ENCODE data around the gene SARDH. TPM values are rescaled to one million over a fixed set of nuclear protein-coding genes. Genes with fewer than 3 reads are reported as not detected.
A peak's percentile ranks its signal among the peaks of the same experiment; 100 is the strongest.

The SARDH gene
- total and polyA plus RNA-seq, 2 of the 13 experiments (the other 11 are each of a cell fraction or from before 2014, with no cell fraction given): 11.6 to 34.9 TPM

- Histone ChIP-seq H3K36me3 (replicated peaks in 1 of 2; ENCODE audit: control insufficient read depth in 1 of 2, insufficient read depth in 2 of 2, low read length in 2 of 2) (no peaks in the 10 kb centered on the region), H3K4me2 (ENCODE audit: low read depth, low read length) (no peak overlapping the region), H3K9me3 (ENCODE audit: low read length) (no peaks in the 10 kb centered on the region), H3K79me2 (ENCODE audit: insufficient read depth, low read length) (no peaks in the 10 kb centered on the region), H4K20me1 (ENCODE audit: insufficient read depth, low read length) (no peaks in the 10 kb centered on the region), H3K27me3 (ENCODE audit: control insufficient read depth in 1 of 2, insufficient read depth in 2 of 2, low read length in 2 of 2) (peaks cover 3 to 25% of the 10 kb centered on the region in 2 experiments; a peak in 3 of 5 replicates), H3K27ac (ENCODE audit: extremely low read length, insufficient read depth, low read length) (no peak overlapping the region), H2AFZ (ENCODE audit: low read length) (no peak overlapping the region), H3K4me3 (replicated peaks in 1 of 3; ENCODE audit: insufficient read depth in 1 of 3, low read depth in 2 of 3, low read length in 3 of 3) (no peak overlapping the region), H3K4me1 (ENCODE audit: insufficient read depth, low read length) (peaks cover 44% of the 10 kb centered on the region), H3K9ac (ENCODE audit: insufficient read depth, low read depth, low read length) (no peak overlapping the region)
- no peak for DNase-seq (ENCODE audit: low spot score)
- FAIRE-seq: no peak
- intact Hi-C loops (cut with micrococcal nuclease; ENCODE audit: unreplicated experiment): no loop called here
- ChIA-PET CTCF (ENCODE audit: low intra/inter-chr PET ratio, low total read pairs) (no interaction called here), POLR2A (no interaction called here)
- 37% methylated on average over 6 of the region's 14 CpGs for WGBS (ENCODE audit: low lambda C conversion rate)
- BruUV-seq (replicated peaks): no TSS peak
- no peak for ATAC-seq
- TF ChIP-seq ZC3H13 (CRISPR knock-in tag; IDR thresholded peaks at IDR 0.05) (0 out of 2 replicates have a peak, but pooled peaks have one; percentile 31), FOXO1 (CRISPR knock-in tag; IDR thresholded peaks at IDR 0.05) (no peak), KLF13 (CRISPR knock-in tag; IDR thresholded peaks at IDR 0.05) (no peak), SP4 (CRISPR knock-in tag; IDR thresholded peaks at IDR 0.05) (no peak), ZNF331 (CRISPR knock-in tag; IDR thresholded peaks at IDR 0.05) (no peak), DNMT3B (CRISPR knock-in tag; conservative IDR thresholded peaks at IDR 0.05) (no peak), POLR2A (IDR thresholded peaks at IDR 0.05; ENCODE audit: insufficient read depth in 1 of 2, low read depth in 2 of 2, low read length in 2 of 2) (0 out of 4 replicates have a peak, but pooled peaks of 1 of the 2 experiments have one; percentile 10), ZNF589 (CRISPR knock-in tag; conservative IDR thresholded peaks at IDR 0.05) (0 out of 2 replicates have a peak, but pooled peaks have one; percentile 18), AGO1 (IDR thresholded peaks at IDR 0.05; ENCODE audit: low read depth, low read length, poor library complexity, severe bottlenecking) (peak; percentile 8), ZNF44 (CRISPR knock-in tag; IDR thresholded peaks at IDR 0.05) (no peak)
- TF ChIP-seq, protein P1, sequence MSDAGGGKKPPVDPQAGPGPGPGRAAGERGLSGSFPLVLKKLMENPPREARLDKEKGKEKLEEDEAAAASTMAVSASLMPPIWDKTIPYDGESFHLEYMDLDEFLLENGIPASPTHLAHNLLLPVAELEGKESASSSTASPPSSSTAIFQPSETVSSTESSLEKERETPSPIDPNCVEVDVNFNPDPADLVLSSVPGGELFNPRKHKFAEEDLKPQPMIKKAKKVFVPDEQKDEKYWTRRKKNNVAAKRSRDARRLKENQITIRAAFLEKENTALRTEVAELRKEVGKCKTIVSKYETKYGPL (CRISPR knock-in tag; IDR thresholded peaks at IDR 0.05): no peak
- in situ Hi-C loops (cut with HindIII; ENCODE audit: extremely low pct_ligation_motif_present, low pct_unique_long_range_greater_than_20kb): no loop called here
These were observed 82.5 kb downstream of the SARDH start for GRCh38 chr9:133655701-133656100.
